HUES6 (cell line): ENCODE data around the gene UMAD1.

Experiments used
- H3K27ac ChIP-seq: 2 replicates; pipeline ENCODE4 v1.7.0; 2013; ENCODE audit warnings: low read depth, mild to moderate bottlenecking, low read length, inconsistent platforms
- H3K27me3 ChIP-seq: 2 replicates; pipeline ENCODE4 v1.6.1; 2013; ENCODE audit warnings: low read length; ENCODE audit not compliant: control insufficient read depth, insufficient read depth
- H3K36me3 ChIP-seq: 2 replicates; pipeline ENCODE4 v1.6.1; 2013; ENCODE audit warnings: low read length; ENCODE audit not compliant: control insufficient read depth, insufficient read depth
- H3K4me1 ChIP-seq: 2 replicates; pipeline ENCODE4 v1.6.1; 2013; ENCODE audit warnings: low read length; ENCODE audit not compliant: control insufficient read depth, insufficient read depth
- H3K4me3 ChIP-seq: 2 replicates; pipeline ENCODE4 v1.5.1; 2013; ENCODE audit warnings: low read depth, low read length
- H3K9ac ChIP-seq: one replicate; pipeline ENCODE4 v1.6.1; 2013; ENCODE audit warnings: mild to moderate bottlenecking, low read length
- H3K9me3 ChIP-seq: 2 replicates; pipeline ENCODE4 v1.6.1; 2013; ENCODE audit warnings: low read depth, low read length; ENCODE audit not compliant: control insufficient read depth, insufficient read depth

Gene UMAD1

GRCh38 chr7:7922684-7923385, 282.3 kb downstream of the UMAD1 start:
- H3K4me3 ChIP-seq: no peak overlapping the region
- H3K9me3 ChIP-seq: no peaks in the 10 kb centered on the region
- H3K27ac ChIP-seq: no peak overlapping the region
- H3K27me3 ChIP-seq: no peaks in the 10 kb centered on the region; the same call in 1 of the 2 replicates
- no peak overlapping the region for H3K9ac ChIP-seq
- no peaks in the 10 kb centered on the region for H3K36me3 ChIP-seq
- H3K4me1 ChIP-seq: peaks cover 42% of the 10 kb centered on the region

- H3K27ac ChIP-seq: no peak overlapping the region
- no peak overlapping the region for H3K9ac ChIP-seq
- no peaks in the 10 kb centered on the region for H3K36me3 ChIP-seq
- no peaks in the 10 kb centered on the region; the same call in 1 of the 2 replicates for H3K27me3 ChIP-seq
- H3K4me1 ChIP-seq: peaks cover 36% of the 10 kb centered on the region
- H3K9me3 ChIP-seq: no peaks in the 10 kb centered on the region
- no peak overlapping the region for H3K4me3 ChIP-seq
These were observed 283.3 kb downstream of the UMAD1 start for GRCh38 chr7:7923818-7924217.

GRCh38 chr7:7924303-7924702, 283.8 kb downstream of the UMAD1 start:
- Histone ChIP-seq H3K4me1 (peaks cover 31% of the 10 kb centered on the region), H3K36me3 (no peaks in the 10 kb centered on the region), H3K27ac (no peak overlapping the region), H3K9ac (no peak overlapping the region), H3K9me3 (no peaks in the 10 kb centered on the region), H3K27me3 (no peaks in the 10 kb centered on the region; the same call in 1 of the 2 replicates), H3K4me3 (no peak overlapping the region)
